Testis (tissue), 2 donors: ENCODE measurements around the gene VENTX.

Experiments
- CTCF ChIP-seq, 3 experiments: fragments of 450-650 bp in 2 of 3; fragments of 200-600 bp in 1 of 3; sonication (generic) in 1 of 3; IDR thresholded peaks; one replicate each; pipeline ENCODE4 v1.5.1; 2016 to 2019; ENCODE audit warnings: antibody characterized with exemption in 3 of 3, mild to moderate bottlenecking in 2 of 3, moderate library complexity in 1 of 3
- POLR2A ChIP-seq: fragments of 450-650 bp; IDR thresholded peaks from one replicate; pipeline ENCODE4 v1.6.1; 2017; ENCODE audit warnings: antibody characterized with exemption, mild to moderate bottlenecking, moderate library complexity

GRCh38 chr10:133270773-133271297 is 33.2 kb downstream of the VENTX start:
- TF ChIP-seq CTCF (IDR thresholded peaks at IDR 0.05) (no peak), POLR2A (no peak)
